ENCODE data around the gene SMIM23. TPM values are rescaled to one million over a fixed set of nuclear protein-coding genes. Genes with fewer than 3 reads are reported as not detected.

The SMIM23 gene
- total RNA-seq = not detected
- not detected for polyA plus RNA-seq

DNA sequence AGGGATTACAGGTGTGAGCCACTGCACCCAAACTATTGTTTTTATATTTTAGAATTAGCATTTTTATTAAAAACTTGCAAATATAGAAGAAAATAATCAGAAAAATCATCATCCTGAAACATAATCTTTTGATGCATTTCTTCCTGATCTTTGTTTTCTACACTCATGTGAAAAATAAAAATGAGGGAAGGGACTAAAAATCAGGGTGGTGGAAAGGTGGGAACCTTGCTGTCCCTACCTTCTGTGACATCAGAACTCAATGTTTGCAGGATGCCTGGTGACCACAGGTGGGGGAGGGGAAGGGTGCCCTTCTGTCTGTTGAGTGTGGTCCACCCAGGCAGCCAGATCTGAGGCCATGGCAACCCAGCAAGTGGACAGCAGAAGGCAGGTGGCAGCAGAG lies at the start of gene SMIM23:
Gene SMIM23 (plus strand): TSS at position 301 of the 400 bp plus-strand sequence. CDS start 55 bp downstream, at position 356.
- H3K27ac Mint-ChIP-seq = no peak within 1 kb of the TSS
- no peak for DNase-seq
- no peak within 1 kb of the TSS for H3K4me3 ChIP-seq (ENCODE audit: low read depth, low read length)
- no peaks in the 10 kb centered on the region for H3K36me3 ChIP-seq (ENCODE audit: control insufficient read depth, insufficient read depth, low read length)
- no peaks in the 10 kb centered on the region for H3K36me3 Mint-ChIP-seq
- no peaks in the 10 kb centered on the region for H3K9me3 ChIP-seq (ENCODE audit: control insufficient read depth in 2 of 2, low read length in 2 of 2)
- H3K27me3 Mint-ChIP-seq = peaks cover 11% of the 10 kb centered on the region
- H3K4me1 ChIP-seq (ENCODE audit: control insufficient read depth, insufficient read depth, low read length, poor library complexity, severe bottlenecking) = no peaks in the 10 kb centered on the region
- H3K27me3 ChIP-seq (ENCODE audit: control insufficient read depth, insufficient read depth, low read length) = peaks cover 2% of the 10 kb centered on the region
- H3K27ac ChIP-seq (ENCODE audit: insufficient read depth, low read length, poor library complexity, severe bottlenecking) = no peak within 1 kb of the TSS
- no peak for ATAC-seq (ENCODE audit: low read depth in 2 of 2)
- peaks cover 0 to 2% (median 0%) of the 10 kb centered on the region in 7 donors for H3K9me3 Mint-ChIP-seq
- H3K4me1 Mint-ChIP-seq = no peaks in the 10 kb centered on the region
- H3K4me3 Mint-ChIP-seq = no peak within 1 kb of the TSS

GRCh38 chr5:171736976-171737891 lies 48.4 kb upstream of the SMIM23 start:
- Histone ChIP-seq H3K9me3 (ENCODE audit: control insufficient read depth in 2 of 2, low read length in 2 of 2) (no peaks in the 10 kb centered on the region), H3K27me3 (ENCODE audit: control insufficient read depth, insufficient read depth, low read length) (peaks cover 3% of the 10 kb centered on the region), H3K4me1 (ENCODE audit: control insufficient read depth, insufficient read depth, low read length, poor library complexity, severe bottlenecking) (no peaks in the 10 kb centered on the region), H3K4me3 (ENCODE audit: low read depth, low read length) (no peak overlapping the region), H3K36me3 (ENCODE audit: control insufficient read depth, insufficient read depth, low read length) (no peaks in the 10 kb centered on the region), H3K27ac (ENCODE audit: insufficient read depth, low read length, poor library complexity, severe bottlenecking) (no peak overlapping the region)
- no peaks in the 10 kb centered on the region for H3K27me3 Mint-ChIP-seq
- H3K36me3 Mint-ChIP-seq = no peaks in the 10 kb centered on the region
- H3K4me1 Mint-ChIP-seq = peaks cover 0 to 3% (median 0%) of the 10 kb centered on the region in 4 donors
- DNase-seq = no peak
- no peak overlapping the region for H3K27ac Mint-ChIP-seq
- ATAC-seq (ENCODE audit: low read depth in 2 of 2) = no peak
- peaks cover 0 to 1% (median 0%) of the 10 kb centered on the region in 7 donors for H3K9me3 Mint-ChIP-seq
- H3K4me3 Mint-ChIP-seq = no peak overlapping the region

DNA sequence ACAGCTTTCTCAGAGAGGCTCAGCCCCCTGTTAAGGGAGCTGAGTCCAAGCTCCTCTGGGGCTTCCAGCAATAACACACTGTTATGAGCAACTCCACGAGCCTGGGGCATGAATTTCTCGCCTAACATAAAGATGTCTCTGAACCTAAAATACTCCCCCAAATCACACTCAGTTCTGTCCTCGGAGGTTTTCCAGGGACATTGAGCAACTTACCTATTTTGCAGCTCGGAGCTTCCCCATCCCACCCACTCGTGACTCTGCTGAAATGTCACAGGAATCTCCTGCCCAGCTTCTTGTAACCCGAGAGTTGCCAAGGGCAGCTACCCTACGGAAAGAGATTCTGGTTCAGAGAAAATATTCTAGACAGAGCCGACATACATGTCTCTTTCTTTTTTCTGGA lies 47.1 kb upstream of the SMIM23 start:
- no peak for ATAC-seq (ENCODE audit: low read depth in 2 of 2)
- peaks cover 0 to 2% (median 0%) of the 10 kb centered on the region in 7 donors for H3K9me3 Mint-ChIP-seq
- H3K27me3 Mint-ChIP-seq = peaks cover 5% of the 10 kb centered on the region
- H3K4me1 ChIP-seq (ENCODE audit: control insufficient read depth, insufficient read depth, low read length, poor library complexity, severe bottlenecking) = no peaks in the 10 kb centered on the region
- no peaks in the 10 kb centered on the region for H3K36me3 ChIP-seq (ENCODE audit: control insufficient read depth, insufficient read depth, low read length)
- peaks cover 0 to 5% (median 2%) of the 10 kb centered on the region in 4 donors for H3K4me1 Mint-ChIP-seq
- no peaks in the 10 kb centered on the region for H3K36me3 Mint-ChIP-seq
- no peaks in the 10 kb centered on the region for H3K9me3 ChIP-seq (ENCODE audit: control insufficient read depth in 2 of 2, low read length in 2 of 2)
- H3K27me3 ChIP-seq (ENCODE audit: control insufficient read depth, insufficient read depth, low read length) = peaks cover 3% of the 10 kb centered on the region
- H3K27ac Mint-ChIP-seq = no peak overlapping the region
- H3K4me3 Mint-ChIP-seq = no peak overlapping the region
- H3K27ac ChIP-seq (ENCODE audit: insufficient read depth, low read length, poor library complexity, severe bottlenecking) = no peak overlapping the region
- H3K4me3 ChIP-seq (ENCODE audit: low read depth, low read length) = no peak overlapping the region
- DNase-seq = no peak

DNA sequence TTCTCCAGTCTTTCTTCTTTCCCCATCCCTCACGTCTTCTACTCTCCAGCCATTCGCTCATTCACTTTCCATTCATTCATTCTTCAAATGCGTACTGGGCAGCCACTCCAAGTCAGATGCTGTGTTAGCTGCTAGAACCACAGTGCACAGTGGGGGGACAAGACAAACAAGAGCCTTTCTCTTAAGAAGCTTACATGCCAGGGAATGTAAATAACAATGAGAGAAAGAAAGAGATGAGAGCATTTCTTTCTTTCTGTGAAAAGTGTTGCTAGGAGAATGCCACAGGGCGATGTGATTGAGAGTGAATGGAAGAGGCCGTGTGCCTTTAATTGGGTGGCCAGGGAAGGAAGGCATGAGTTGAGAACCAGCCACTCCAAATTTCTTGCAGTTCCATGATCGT lies 46.3 kb upstream of the SMIM23 start:
- Histone ChIP-seq H3K9me3 (ENCODE audit: control insufficient read depth in 2 of 2, low read length in 2 of 2) (no peaks in the 10 kb centered on the region), H3K4me1 (ENCODE audit: control insufficient read depth, insufficient read depth, low read length, poor library complexity, severe bottlenecking) (no peaks in the 10 kb centered on the region), H3K27me3 (ENCODE audit: control insufficient read depth, insufficient read depth, low read length) (peaks cover 3% of the 10 kb centered on the region), H3K4me3 (ENCODE audit: low read depth, low read length) (no peak overlapping the region), H3K27ac (ENCODE audit: insufficient read depth, low read length, poor library complexity, severe bottlenecking) (no peak overlapping the region), H3K36me3 (ENCODE audit: control insufficient read depth, insufficient read depth, low read length) (no peaks in the 10 kb centered on the region)
- ATAC-seq (ENCODE audit: low read depth in 2 of 2) (no peak), DNase-seq (no peak)
- H3K4me3 Mint-ChIP-seq = no peak overlapping the region
- H3K36me3 Mint-ChIP-seq = no peaks in the 10 kb centered on the region
- H3K9me3 Mint-ChIP-seq = peaks cover 0 to 2% (median 0%) of the 10 kb centered on the region in 7 donors
- peaks cover 0 to 5% (median 2%) of the 10 kb centered on the region in 4 donors for H3K4me1 Mint-ChIP-seq
- no peak overlapping the region for H3K27ac Mint-ChIP-seq
- peaks cover 5% of the 10 kb centered on the region for H3K27me3 Mint-ChIP-seq

DNA sequence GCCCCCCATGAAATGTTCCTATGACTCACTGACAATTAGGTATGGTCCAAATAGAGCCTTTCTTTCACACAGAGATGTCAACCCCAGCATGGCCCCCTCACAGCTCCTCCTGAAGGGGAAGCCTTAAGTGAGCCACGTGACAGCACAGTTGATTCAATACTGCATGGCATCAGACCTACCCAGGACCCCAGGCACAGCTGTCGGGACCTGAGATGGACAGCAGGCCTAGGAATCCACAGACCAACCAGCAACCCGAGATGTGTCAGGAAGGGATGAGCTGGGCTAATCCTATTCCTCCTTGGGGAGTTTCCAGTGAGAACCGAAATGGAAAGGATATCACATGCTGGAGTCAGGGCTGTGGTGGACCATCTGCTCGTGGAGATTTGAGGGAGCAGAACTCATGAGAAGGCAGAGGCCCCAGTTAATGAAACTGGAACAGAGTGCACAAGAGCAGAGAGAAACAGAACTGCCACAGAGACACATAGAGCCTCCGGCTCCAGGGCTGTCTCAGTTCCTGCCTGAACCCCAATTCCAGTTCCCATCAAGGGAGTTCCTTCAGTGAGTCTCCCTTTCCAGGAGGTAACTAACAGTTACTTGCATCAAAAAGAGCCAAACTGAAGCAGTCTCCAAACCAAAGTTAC lies 42.1 kb upstream of the SMIM23 start:
- Histone ChIP-seq H3K9me3 (ENCODE audit: control insufficient read depth in 2 of 2, low read length in 2 of 2) (no peaks in the 10 kb centered on the region), H3K4me3 (ENCODE audit: low read depth, low read length) (no peak overlapping the region), H3K36me3 (ENCODE audit: control insufficient read depth, insufficient read depth, low read length) (no peaks in the 10 kb centered on the region), H3K27ac (ENCODE audit: insufficient read depth, low read length, poor library complexity, severe bottlenecking) (no peak overlapping the region), H3K27me3 (ENCODE audit: control insufficient read depth, insufficient read depth, low read length) (no peaks in the 10 kb centered on the region), H3K4me1 (ENCODE audit: control insufficient read depth, insufficient read depth, low read length, poor library complexity, severe bottlenecking) (no peaks in the 10 kb centered on the region)
- Mint-ChIP-seq H3K4me1 (peaks cover 0 to 5% (median 2%) of the 10 kb centered on the region in 4 donors), H3K27me3 (peaks cover 5% of the 10 kb centered on the region), H3K9me3 (peaks cover 0 to 2% (median 0%) of the 10 kb centered on the region in 7 donors), H3K4me3 (no peak overlapping the region), H3K27ac (no peak overlapping the region), H3K36me3 (no peaks in the 10 kb centered on the region)
- ATAC-seq (ENCODE audit: low read depth in 2 of 2) = no peak
- DNase-seq = no peak

DNA sequence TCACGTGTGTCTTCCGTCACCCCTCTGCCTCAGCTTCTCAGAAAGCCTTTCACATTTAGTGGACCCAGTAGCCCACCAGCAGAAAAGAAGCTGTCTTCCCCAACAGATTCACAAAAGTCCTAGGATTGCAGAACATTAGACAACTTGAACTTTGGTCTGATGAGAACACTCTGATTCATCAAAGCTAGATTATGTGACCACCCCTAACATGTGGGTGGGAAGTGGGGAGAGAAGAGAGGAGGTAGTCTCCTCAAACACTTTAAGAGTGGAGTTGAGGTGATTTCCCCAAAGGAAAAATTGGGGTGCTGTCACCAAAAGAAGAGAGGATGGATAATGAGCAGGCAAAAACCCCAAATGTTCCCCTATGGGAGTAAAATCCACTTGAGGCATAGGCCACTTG lies 41.4 kb upstream of the SMIM23 start:
- Histone ChIP-seq H3K27me3 (ENCODE audit: control insufficient read depth, insufficient read depth, low read length) (no peaks in the 10 kb centered on the region), H3K27ac (ENCODE audit: insufficient read depth, low read length, poor library complexity, severe bottlenecking) (no peak overlapping the region), H3K4me1 (ENCODE audit: control insufficient read depth, insufficient read depth, low read length, poor library complexity, severe bottlenecking) (no peaks in the 10 kb centered on the region), H3K36me3 (ENCODE audit: control insufficient read depth, insufficient read depth, low read length) (no peaks in the 10 kb centered on the region), H3K4me3 (ENCODE audit: low read depth, low read length) (no peak overlapping the region), H3K9me3 (ENCODE audit: control insufficient read depth in 2 of 2, low read length in 2 of 2) (no peaks in the 10 kb centered on the region)
- no peak for DNase-seq
- Mint-ChIP-seq H3K4me3 (no peak overlapping the region), H3K9me3 (peaks cover 0 to 2% (median 0%) of the 10 kb centered on the region in 7 donors), H3K27me3 (peaks cover 5% of the 10 kb centered on the region), H3K4me1 (peaks cover 0 to 5% (median 2%) of the 10 kb centered on the region in 4 donors), H3K36me3 (no peaks in the 10 kb centered on the region), H3K27ac (no peak overlapping the region)
- ATAC-seq (ENCODE audit: low read depth in 2 of 2) = no peak

GRCh38 chr5:171744882-171745281 lies 40.7 kb upstream of the SMIM23 start:
- peaks cover 0 to 5% (median 2%) of the 10 kb centered on the region in 4 donors for H3K4me1 Mint-ChIP-seq

More at GRCh38 chr5:171744882-171745281, 40.7 kb upstream of the SMIM23 start:
- DNase-seq = no peak
- no peaks in the 10 kb centered on the region for H3K4me1 ChIP-seq (ENCODE audit: control insufficient read depth, insufficient read depth, low read length, poor library complexity, severe bottlenecking)
- no peaks in the 10 kb centered on the region for H3K36me3 ChIP-seq (ENCODE audit: control insufficient read depth, insufficient read depth, low read length)
- no peaks in the 10 kb centered on the region for H3K27me3 ChIP-seq (ENCODE audit: control insufficient read depth, insufficient read depth, low read length)
- peaks cover 0 to 2% (median 0%) of the 10 kb centered on the region in 7 donors for H3K9me3 Mint-ChIP-seq
- no peaks in the 10 kb centered on the region for H3K9me3 ChIP-seq (ENCODE audit: control insufficient read depth in 2 of 2, low read length in 2 of 2)
- peaks cover 11% of the 10 kb centered on the region for H3K27me3 Mint-ChIP-seq
- no peak overlapping the region for H3K4me3 Mint-ChIP-seq
- no peak overlapping the region for H3K27ac ChIP-seq (ENCODE audit: insufficient read depth, low read length, poor library complexity, severe bottlenecking)
- H3K4me3 ChIP-seq (ENCODE audit: low read depth, low read length) = no peak overlapping the region
- ATAC-seq (ENCODE audit: low read depth in 2 of 2) = no peak
- no peaks in the 10 kb centered on the region for H3K36me3 Mint-ChIP-seq
- H3K27ac Mint-ChIP-seq = no peak overlapping the region
